ENCODE results near the gene SLC35G4.
A peak's percentile ranks its signal among the peaks of the same experiment; 100 is the strongest.
"Not testable (repeated sequence)": the region's sequence is repeated elsewhere in the genome, so short reads cannot be mapped to it uniquely, and the experiment has no call there.

The SLC35G4 gene

DNA sequence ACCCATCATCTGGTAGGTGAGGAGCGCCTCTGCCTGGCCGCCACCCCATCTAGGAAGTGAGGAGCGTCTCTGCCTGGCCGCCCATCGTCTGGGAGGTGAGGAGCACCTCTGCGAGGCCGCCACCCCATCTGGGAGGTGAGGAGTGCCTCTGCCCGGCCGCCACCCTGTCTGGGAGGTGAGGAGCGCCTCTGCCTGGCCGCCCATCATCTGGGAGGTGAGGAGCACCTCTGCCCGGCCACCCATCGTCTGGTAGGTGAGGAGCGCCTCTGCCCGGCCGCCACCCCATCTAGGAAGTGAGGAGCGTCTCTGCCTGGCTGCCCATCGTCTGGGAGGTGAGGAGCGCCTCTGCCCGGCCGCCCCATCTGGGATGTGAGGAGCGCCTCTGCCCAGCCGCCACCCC, 4.2 kb downstream of the SLC35G4 start:
- not testable (repeated sequence) for DNase-seq (ENCODE audit: low read depth)

DNA sequence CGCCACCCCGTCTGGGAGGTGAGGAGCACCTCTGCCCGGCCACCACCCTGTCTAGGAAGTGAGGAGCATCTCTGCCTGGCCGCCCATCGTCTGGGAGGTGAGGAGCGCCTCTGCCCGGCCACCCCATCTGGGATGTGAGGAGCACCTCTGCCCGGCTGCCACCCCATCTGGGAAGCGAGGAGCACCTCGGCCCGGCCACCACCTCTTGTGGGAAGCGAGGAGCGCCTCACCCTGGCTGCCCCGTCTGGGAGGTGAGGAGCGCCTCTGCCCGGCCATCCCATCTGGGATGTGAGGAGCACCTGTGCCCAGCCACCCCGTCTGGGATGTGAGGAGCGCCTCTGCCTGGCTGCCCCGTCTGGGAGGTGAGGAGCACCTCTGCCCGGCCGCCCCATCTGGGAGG, 4.6 kb downstream of the SLC35G4 start:
- DNase-seq (ENCODE audit: low read depth), result not testable (repeated sequence)

DNA sequence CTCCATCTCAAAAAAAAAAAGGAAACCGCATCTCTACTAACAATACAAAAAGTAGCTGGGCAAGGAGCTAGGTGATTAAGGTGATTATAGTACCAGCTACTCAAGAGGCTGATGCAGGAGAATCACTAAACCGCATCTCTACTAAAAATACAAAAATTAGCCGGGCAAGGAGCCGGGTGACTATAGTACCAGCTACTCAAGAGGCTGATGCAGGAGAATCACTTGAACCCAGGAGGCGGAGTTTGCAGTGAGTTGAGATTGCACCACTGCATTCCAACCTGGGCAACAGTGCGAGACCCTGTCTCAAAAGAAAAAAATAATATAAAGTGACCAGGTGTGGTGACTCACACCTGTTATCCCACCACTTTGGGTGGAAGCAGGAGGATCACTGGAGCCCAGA, 5.6 kb downstream of the SLC35G4 start:
- not testable (repeated sequence) for DNase-seq (ENCODE audit: low read depth)

DNA sequence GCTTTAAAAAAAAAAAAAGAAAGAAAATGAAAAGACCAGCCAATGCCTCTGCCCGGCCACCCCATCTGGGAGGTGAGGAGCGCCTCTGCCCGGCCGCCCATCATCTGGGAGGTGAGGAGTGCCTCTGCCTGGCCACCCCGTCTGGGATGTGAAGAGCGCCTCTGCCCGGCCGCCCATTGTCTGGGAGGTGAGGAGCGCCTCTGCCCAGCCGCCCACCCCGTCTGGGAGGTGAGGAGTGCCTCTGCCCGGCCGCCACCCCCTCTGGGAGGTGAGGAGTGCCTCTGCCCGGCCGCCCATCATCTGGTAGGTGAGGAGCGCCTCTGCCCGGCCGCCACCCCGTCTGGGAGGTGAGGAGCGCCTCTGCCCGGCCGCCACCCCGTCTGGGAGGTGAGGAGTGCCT, 37.9 kb downstream of the SLC35G4 start:
- not testable (repeated sequence) for DNase-seq (ENCODE audit: low read depth)

DNA sequence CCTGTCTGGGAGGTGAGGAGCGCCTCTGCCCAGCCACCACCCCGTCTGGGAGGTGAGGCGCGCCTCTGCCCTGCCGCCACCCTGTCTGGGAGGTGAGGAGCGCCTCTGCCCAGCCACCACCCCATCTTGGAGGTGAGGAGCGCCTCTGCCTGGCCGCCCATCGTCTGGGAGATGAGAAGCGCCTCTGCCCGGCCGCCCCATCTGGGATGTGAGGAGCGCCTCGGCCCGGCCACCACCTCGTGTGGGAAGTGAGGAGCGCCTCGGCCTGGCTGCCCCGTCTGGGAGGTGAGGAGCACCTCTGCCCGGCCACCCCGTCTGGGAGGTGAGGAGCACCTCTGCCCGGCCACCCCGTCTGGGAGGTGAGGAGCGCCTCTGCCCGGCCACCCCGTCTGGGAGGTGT, 38.4 kb downstream of the SLC35G4 start:
- not testable (repeated sequence) for DNase-seq (ENCODE audit: low read depth)

DNA sequence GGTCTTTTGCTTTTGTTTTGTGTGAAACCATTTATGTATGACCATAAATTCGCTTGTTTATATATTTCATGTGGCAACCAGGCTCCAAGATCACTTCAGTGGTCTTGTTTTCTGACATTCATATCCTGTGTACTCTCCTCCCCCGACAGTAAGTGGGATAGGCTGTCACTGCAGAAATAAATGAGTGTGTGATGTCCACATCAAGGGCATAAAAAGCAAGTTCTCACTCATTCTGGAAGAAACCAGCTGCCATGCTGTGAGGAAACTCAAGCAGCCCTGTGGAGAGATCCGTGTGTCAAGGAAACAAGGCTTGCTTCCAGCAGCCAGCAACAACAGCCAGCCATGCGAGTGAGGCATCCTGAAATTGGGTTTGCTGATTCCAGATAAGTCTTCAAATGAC, 40.4 kb downstream of the SLC35G4 start:
- DNase-seq (ENCODE audit: low read depth), result no peak

DNA sequence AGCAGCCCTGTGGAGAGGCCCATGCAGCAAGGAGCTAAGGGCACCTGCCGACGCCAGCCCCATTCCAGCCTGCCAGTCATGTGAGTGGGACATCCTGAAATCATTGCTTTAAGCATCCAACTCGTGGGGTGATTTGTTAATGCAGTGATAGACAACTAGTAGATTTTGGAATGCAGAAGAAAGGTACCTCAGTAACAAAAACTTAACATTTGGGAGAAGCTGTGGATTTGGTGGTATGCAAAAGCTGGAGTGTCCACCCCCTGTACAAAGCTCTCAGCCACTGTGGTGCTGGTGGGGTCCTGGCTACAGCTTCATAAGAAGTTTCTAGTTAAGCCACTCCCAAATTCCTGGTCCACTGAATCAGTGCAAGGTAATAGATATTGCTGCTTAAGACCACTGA, 42.5 kb downstream of the SLC35G4 start:
- no peak for DNase-seq (ENCODE audit: low read depth)

DNA sequence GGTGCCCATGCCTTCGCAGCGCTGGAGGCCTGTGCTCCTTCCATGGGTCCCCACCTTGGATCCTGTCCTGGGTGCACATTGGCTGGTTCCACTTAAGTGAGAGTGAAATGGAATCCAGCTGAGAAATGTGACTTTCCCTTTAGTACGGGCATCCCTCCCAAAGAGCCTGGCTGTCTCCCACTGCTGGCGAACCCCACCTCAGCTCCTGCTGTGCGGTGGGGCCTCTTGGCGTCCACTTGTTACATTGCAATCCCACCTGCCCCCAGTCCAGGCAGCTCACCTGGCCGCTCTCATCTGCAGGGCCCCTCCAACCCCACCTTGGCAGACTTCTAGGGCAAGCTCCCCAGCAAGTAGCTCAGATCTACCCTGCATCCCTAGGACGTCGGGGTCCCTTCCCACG, 44.1 kb downstream of the SLC35G4 start:
- DNase-seq (ENCODE audit: low read depth), result no peak

DNA sequence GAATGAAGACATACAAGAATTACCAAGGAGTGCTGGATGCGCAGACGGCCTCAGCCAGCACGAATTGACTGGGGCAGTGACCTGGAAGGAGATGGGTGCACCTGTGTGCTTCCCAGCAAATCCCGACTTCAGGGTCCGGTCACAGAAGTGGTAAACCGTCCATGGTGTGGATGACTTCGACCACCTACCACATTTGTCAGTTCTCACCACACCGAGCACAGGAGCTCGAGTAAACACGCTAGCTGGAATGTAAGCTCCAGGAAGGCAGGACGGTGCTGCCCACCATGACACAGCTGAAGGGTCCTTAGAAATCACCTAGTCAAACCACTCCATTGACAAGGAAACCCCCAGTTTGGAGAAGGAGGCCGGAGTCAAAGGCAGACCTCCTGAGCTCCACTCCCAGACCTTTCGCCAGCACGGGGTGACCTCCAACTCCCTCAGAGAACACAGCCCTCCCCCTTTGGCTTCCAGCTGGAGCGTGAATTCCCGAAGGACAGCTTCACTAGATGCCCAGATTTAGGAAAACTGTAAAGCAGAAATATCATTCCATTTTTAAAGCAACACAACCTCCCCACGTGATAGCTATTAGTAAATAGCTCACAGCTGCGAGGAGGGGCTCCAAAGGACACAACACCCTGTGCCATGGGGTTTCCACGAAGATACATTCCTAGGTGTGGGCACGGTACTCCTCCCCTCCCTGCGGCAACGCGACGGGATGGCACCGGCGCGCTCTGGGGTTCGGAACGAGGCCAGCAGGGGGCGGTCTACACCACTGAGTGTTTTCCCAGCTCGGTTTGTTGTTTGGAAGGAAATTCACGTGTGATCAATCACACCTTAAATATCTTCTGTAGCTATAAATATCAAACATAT, 45.6 kb downstream of the SLC35G4 start:
- DNase-seq (ENCODE audit: low read depth), result peak; percentile 32

DNA sequence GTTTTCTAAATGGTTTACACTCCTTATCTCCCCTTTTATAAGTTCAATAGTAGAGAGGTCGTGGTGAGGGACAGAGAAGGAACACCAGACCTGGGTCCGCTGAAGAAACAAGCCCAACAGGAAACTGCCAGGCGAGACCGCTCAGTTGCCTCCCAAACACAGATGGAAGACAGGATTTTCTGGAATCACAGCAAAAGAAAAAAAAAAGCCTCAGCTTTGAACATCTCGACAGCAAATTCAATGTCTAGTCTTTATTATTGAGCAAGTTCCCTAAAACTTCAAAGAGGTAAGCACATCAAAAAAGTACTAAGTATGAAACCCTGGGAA, 46.2 kb downstream of the SLC35G4 start:
- DNase-seq (ENCODE audit: low read depth), result no peak

DNA sequence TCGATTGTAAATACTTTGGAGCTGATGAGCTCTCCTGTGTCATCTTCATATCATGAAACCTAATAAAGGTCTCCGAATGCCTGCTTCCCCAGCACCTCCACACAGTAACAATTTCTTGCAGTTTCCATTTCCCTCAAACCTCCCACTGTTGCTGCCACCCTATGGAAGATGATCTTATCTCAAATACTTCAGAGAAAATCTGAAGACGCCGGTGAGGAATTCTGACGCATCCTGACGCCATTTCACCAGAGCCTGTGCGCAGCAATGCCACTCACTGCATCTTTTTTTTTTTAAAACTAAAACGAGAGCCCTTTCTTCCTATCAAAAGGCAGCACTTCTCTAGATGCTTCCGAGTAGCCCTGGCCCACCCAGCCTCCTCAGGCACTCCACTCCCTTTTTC, 47.8 kb downstream of the SLC35G4 start:
- no peak for DNase-seq (ENCODE audit: low read depth)

DNA sequence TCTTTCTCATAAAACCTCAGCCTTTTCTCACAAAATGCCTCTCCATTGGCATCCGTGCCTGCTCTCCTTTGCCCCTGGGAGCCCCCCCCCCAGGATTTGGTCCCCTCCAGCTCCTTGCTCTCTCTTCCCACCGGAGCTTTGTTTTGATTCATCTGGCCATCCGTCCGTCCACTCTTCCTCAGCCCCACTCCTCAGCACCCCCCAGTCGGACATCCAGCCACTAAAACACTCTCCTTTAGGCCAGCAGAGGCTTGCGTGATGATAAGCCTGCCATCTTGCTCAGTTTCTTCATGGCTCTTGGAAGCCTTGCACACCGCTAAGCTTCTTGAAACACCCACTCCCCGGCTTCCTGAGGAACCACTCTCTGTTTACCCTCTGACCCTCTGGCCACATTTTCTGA, 48.2 kb downstream of the SLC35G4 start:
- DNase-seq (ENCODE audit: low read depth), result no peak

DNA sequence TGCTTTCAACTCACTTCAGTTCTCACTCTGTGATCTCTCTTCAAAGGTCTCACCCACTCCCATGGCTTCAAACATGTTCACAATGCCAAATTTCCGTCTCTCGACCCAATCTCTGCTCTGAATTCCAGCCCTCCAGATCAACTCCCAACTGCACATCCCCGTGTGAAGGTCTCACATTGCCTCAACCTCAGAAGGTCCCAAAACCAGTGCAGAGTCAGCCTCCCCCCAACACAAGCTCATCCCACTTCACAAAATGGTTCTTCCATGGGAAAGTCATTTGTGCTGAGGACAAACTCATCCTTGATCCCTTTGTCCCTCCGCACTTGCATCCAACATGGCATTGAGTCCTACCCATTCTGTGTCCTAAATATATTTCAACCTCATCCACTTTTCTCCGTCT, 48.6 kb downstream of the SLC35G4 start:
- no peak for DNase-seq (ENCODE audit: low read depth)

DNA sequence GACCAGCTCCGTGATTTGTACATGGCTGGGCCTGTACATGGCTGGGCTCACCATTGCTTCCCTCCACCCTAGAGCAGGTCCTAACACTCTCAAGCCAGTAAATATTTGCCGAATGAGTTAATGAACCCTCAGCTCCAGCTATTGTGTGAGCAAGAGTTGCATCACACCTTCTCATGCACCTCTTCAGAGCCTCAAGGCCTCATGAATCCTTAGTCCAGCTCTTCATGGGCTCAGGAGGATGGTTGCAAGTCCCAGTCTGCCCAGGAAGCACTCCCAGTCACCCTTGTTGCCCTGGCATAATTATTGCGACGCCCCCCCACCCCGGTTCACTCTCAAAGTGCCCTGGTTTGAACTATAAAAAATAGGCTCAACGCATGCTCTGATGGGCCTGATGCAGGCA, 49.6 kb downstream of the SLC35G4 start:
- no peak for DNase-seq (ENCODE audit: low read depth)

All from EH (cell line).